Activated CD4-positive, alpha-beta T cell treated with anti-CD3 and anti-CD28 coated beads for 36 hours (primary cell): ENCODE results near the gene ADAM19. TPM values are rescaled to one million over a fixed set of nuclear protein-coding genes. Genes with fewer than 3 reads are reported as not detected.

Experiments used
- ATAC-seq: fragments of 200-7000 bp; cut with Tn5 transposase; one replicate; pipeline ENCODE4 v1.10.0; 2021; ENCODE audit warnings: mild to moderate bottlenecking, moderate library complexity
- CTCF ChIA-PET: fragments of 350-600 bp; sonication (Branson Sonifier 250); formaldehyde crosslinking; loops from one replicate; lab custom pipeline; 2021; ENCODE audit warnings: antibody characterized with exemption; lab: Charles Lee
- POLR2A ChIA-PET: fragments of 350-600 bp; sonication (Branson Sonifier 250); formaldehyde crosslinking; loops from one replicate; lab custom pipeline; 2021; ENCODE audit warnings: antibody characterized with exemption, inconsistent platforms; lab: Charles Lee
- DNase-seq: peaks from one replicate; pipeline ENCODE4 v3.0.0-alpha.2; 2020
- H3K27ac Mint-ChIP-seq: one replicate; pipeline ENCODE4 v1.8.0; 2021; ENCODE audit warnings: mixed read lengths
- H3K27me3 Mint-ChIP-seq: one replicate; pipeline ENCODE4 v1.8.0; 2021; ENCODE audit warnings: mixed read lengths
- H3K36me3 Mint-ChIP-seq: one replicate; pipeline ENCODE4 v1.8.0; 2021; ENCODE audit warnings: low read depth, mixed read lengths
- H3K4me1 Mint-ChIP-seq: one replicate; pipeline ENCODE4 v1.8.0; 2021; ENCODE audit warnings: mixed read lengths
- H3K4me3 Mint-ChIP-seq: one replicate; pipeline ENCODE4 v1.8.0; 2021; ENCODE audit warnings: mild to moderate bottlenecking, moderate library complexity, mixed read lengths
- H3K9me3 Mint-ChIP-seq: one replicate; pipeline ENCODE4 v1.8.0; 2021; ENCODE audit warnings: low read depth, mixed read lengths
- intact Hi-C, 2 experiments: fragments of 100-400 bp; cut with DNase I in 1 of 2; cut with micrococcal nuclease in 1 of 2; formaldehyde crosslinking; loops; one replicate each; pipeline versions ENCODE4 v1.14.2 to v1.15.1; 2022 to 2024; cut with DNase I, micrococcal nuclease
- total RNA-seq, 2 experiments: library from RNA; stranded (reverse); gene quantifications; one replicate each; pipeline ENCODE4 v1.2.3, GENCODE V29; 2021

The ADAM19 gene
- total RNA-seq, 2 experiments from 2014 or later = 63.6 to 69.5 TPM

DNA sequence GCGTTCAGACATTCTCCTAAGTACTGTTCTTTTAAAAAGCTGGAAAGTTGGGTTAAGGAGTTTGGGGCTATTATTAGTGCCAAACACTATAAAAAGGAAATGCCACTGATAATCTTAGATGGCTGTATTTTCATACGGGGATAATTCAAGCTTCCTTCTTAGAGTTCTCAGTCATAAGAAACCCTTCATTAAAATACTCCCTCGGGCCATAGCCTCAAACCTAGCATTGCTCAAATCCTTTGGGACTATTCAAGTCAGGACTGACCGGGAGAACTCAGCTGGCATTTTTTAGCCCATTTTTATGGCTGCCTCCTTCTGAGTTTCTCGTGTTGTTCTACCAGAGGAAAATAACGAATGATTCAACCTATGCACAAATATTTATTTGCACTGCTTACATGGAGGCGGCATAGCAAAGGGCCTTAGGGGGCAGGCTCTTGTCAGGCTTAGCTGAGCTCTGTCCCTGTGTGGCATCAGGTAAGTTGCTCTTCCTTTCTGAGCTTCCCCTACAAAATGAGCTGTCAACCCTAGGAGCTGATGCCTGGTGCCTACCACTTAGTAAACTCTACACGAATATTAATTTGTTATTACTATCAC is 33.5 kb upstream of the ADAM19 start:
- POLR2A ChIA-PET = no interaction called here
- DNase-seq (no peak), ATAC-seq (no peak)
- intact Hi-C loops = loop anchor here (5.0 to 10.0 kb wide), 2 partner anchors 37 to 1656 kb away; partner anchors contain the start of gene UBLCP1 (in 1 of the 2)
- H3K9me3 Mint-ChIP-seq = no peaks in the 10 kb centered on the region
- no peaks in the 10 kb centered on the region for H3K27me3 Mint-ChIP-seq
- H3K27ac Mint-ChIP-seq = no peak overlapping the region
- H3K4me3 Mint-ChIP-seq = no peak overlapping the region
- CTCF ChIA-PET = interaction anchor here (1.0 kb wide), 1 partner anchor 12 kb away, joined by 3 read pairs; no protein-coding TSS in a partner anchor
- H3K36me3 Mint-ChIP-seq = no peaks in the 10 kb centered on the region
- peaks cover 80% of the 10 kb centered on the region for H3K4me1 Mint-ChIP-seq

DNA sequence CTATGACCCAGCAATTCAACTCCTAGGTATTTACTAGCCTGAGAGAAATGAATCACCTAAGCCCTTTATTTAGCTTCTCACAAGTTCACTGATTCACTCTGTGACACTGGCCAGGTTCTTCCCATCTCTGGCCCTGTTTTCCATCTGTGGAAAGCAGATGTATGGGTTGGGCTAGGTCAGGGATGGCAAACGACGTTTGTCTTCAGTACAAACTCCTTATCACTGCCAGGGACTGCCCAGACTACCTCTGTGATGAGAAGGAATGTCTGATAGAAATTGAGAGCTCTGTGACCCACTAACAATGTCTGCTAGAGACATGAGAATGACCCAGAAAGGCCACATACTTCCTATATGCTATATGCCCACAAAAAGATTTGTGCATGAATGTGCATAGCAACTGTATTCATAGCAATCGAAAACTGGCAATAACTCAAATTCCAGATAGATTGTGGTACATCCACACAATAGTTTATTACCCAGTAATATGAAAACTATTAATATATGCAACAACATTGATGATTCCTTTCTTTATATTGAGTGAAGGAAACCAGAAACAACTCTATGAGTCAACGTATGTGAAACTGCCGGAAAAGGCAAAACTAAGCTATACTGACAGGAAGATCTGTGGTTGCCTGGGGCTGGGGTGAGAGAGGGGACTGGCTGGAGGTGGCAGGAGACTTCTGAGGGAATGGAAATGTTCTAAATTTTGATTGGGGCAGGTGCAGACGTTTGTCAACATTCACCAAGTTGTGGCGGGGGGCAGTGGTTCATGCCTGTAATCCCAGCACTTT is 32.0 kb upstream of the ADAM19 start:
- peaks cover 3% of the 10 kb centered on the region for H3K36me3 Mint-ChIP-seq
- peak; percentile 82 for DNase-seq
- ChIA-PET POLR2A (interaction anchor here (0.8 to 1.3 kb wide), 3 partner anchors 13 to 251 kb away, joined by 3 to 5 read pairs (median 4); partner anchors contain the start of gene CLINT1), CTCF (interaction anchor here (1.0 kb wide), 1 partner anchor 11 kb away, joined by 3 read pairs; no protein-coding TSS in a partner anchor)
- H3K9me3 Mint-ChIP-seq = no peaks in the 10 kb centered on the region
- peak overlapping the region; percentile 22 for H3K4me3 Mint-ChIP-seq
- intact Hi-C loops = loop anchor here (1.0 to 10.0 kb wide), 3 partner anchors 13 to 1657 kb away; partner anchors contain the start of gene UBLCP1 (in 1 of the 2)
- peak overlapping the region; percentile 88 for H3K27ac Mint-ChIP-seq
- ATAC-seq = peak; percentile 71
- peaks cover 81% of the 10 kb centered on the region for H3K4me1 Mint-ChIP-seq
- H3K27me3 Mint-ChIP-seq = no peaks in the 10 kb centered on the region

DNA sequence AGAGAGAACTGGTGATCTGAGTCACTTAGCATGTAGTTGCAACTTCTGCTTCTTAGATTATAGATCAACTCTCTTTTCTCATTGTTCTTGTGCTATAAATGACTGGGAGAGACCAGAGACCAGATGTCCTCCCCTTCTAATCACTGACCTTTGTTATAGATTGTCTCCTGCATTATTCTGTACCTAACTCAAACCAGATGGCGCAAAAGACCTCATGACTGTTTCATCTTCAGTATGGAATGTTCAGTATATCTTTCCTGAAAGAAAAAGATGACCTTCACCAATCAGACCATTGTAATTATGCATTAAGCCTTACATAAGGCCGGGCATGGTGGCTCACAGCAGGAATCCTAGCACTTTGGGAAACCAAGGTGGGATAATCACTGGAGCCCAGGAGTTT is 30.5 kb upstream of the ADAM19 start:
- ChIA-PET POLR2A (interaction anchor here (1.1 kb wide), 1 partner anchor 9 kb away, joined by 3 read pairs; no protein-coding TSS in a partner anchor), CTCF (interaction anchor here (0.7 to 0.8 kb wide), 2 partner anchors 8 to 10 kb away, joined by 3 read pairs; no protein-coding TSS in a partner anchor)
- Mint-ChIP-seq H3K9me3 (no peaks in the 10 kb centered on the region), H3K27me3 (no peaks in the 10 kb centered on the region), H3K27ac (peak overlapping the region; percentile 67), H3K4me1 (peaks cover 82% of the 10 kb centered on the region), H3K36me3 (peaks cover 4% of the 10 kb centered on the region), H3K4me3 (no peak overlapping the region)
- DNase-seq (no peak), ATAC-seq (no peak)
- intact Hi-C loops = loop anchor here (5.0 to 10.0 kb wide), 2 partner anchors 34 to 1659 kb away; partner anchors contain the start of gene UBLCP1 (in 1 of the 2)

DNA sequence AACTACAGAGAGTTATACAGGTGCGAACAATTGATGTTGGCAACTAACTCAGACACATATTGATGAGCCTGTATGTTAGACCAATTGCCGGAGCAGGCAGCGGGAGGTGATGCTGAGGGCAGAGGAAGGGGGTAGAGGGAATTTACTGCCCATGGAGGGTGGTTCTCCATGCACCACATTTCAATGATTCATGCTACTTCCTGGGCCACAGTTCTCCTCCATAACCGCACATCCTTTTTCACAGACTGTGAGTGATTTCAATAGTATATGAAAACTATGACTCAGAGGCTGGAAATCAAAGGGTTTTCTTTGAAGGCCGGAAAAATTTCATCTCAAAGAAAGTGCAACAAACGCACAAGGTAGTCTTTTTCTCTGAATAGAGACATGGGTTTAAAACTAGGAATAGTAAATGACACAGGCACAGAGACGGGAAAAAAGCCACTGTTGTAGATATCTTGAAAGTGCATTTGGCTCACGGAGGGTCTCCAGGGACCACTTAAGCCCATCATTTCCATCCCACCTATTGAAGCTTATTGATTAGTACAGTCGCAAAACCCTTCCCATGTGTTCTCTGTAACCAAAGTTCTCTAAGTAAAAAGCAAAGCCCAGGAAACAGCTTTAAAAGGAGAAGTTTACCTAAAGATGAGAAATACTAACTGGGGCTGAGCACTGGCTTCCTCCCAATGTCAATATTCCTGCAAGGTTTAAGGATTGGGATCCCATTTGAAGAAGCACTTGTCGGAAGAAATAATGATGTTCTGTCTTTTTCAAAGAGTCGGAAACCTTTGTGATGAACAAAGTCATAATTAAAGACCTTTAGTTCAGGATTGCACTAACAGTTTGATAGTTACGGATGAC is 28.0 kb upstream of the ADAM19 start:
- Mint-ChIP-seq H3K9me3 (peaks cover 1% of the 10 kb centered on the region), H3K36me3 (peaks cover 6% of the 10 kb centered on the region), H3K27ac (peak overlapping the region; percentile 79), H3K4me1 (peaks cover 88% of the 10 kb centered on the region), H3K27me3 (no peaks in the 10 kb centered on the region), H3K4me3 (peak overlapping the region; percentile 49)
- ATAC-seq (peak; percentile 44), DNase-seq (peak; percentile 78)
- POLR2A ChIA-PET = no interaction called here
- intact Hi-C loops = loop anchor here (1.0 to 10.0 kb wide), 13 partner anchors 21 to 1854 kb away; partner anchors contain the start of genes C5orf52 (in 1 of the 2), CLINT1 (in 1 of the 2), LSM11 (in 1 of the 2) and THG1L (in 1 of the 2)
- CTCF ChIA-PET = interaction anchor here (0.6 kb wide), 1 partner anchor 131 kb away, joined by 3 read pairs; no protein-coding TSS in a partner anchor

GRCh38 chr5:157602505-157602904 is 26.9 kb upstream of the ADAM19 start:
- peaks cover 6% of the 10 kb centered on the region for H3K9me3 Mint-ChIP-seq
- CTCF ChIA-PET = no interaction called here
- peak overlapping the region; percentile 5 for H3K4me3 Mint-ChIP-seq
- intact Hi-C loops = loop anchor here (2.0 to 10.0 kb wide), 12 partner anchors 20 to 1855 kb away; partner anchors contain the start of genes C5orf52 (in 1 of the 2), CLINT1 (in 1 of the 2), LSM11 (in 1 of the 2) and UBLCP1 (in 1 of the 2)
- no peaks in the 10 kb centered on the region for H3K27me3 Mint-ChIP-seq
- ATAC-seq (peak; percentile 67), DNase-seq (peak; percentile 78)
- peaks cover 10% of the 10 kb centered on the region for H3K36me3 Mint-ChIP-seq
- H3K4me1 Mint-ChIP-seq = peaks cover 88% of the 10 kb centered on the region
- peak overlapping the region; percentile 79 for H3K27ac Mint-ChIP-seq
- POLR2A ChIA-PET = no interaction called here

DNA sequence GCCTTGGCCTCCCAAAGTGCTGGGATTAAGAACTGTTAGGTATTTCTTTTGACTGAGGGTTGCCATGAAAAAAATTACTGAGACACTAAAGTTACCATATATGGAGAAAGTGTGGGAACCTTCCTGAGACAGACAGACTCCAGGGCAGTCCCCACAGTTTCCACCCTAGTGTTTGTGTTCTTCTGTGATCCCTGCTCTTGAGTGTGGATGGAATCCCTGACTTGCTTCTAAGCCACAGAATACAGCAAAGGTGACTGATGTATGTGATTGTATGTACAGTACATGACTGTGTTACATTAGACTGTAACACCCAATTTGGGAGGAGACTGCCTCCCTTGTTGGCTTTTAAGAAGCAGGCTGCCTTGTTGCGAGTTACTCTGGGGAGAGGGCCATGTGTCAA is 24.7 kb upstream of the ADAM19 start:
- DNase-seq = peak; percentile 41
- H3K27me3 Mint-ChIP-seq = no peaks in the 10 kb centered on the region
- ChIA-PET POLR2A (interaction anchor here (0.7 kb wide), 1 partner anchor 135 kb away, joined by 7 read pairs; no protein-coding TSS in a partner anchor), CTCF (no interaction called here)
- intact Hi-C loops = loop anchor here (5.0 to 10.0 kb wide), 7 partner anchors 72 to 1857 kb away; partner anchors contain the start of genes C5orf52 (in 1 of the 2), LSM11 (in 1 of the 2) and UBLCP1 (in 1 of the 2)
- no peak overlapping the region for H3K4me3 Mint-ChIP-seq
- peaks cover 6% of the 10 kb centered on the region for H3K9me3 Mint-ChIP-seq
- peaks cover 13% of the 10 kb centered on the region for H3K36me3 Mint-ChIP-seq
- H3K27ac Mint-ChIP-seq = peak overlapping the region; percentile 81
- ATAC-seq = peak; percentile 7
- peaks cover 95% of the 10 kb centered on the region for H3K4me1 Mint-ChIP-seq

DNA sequence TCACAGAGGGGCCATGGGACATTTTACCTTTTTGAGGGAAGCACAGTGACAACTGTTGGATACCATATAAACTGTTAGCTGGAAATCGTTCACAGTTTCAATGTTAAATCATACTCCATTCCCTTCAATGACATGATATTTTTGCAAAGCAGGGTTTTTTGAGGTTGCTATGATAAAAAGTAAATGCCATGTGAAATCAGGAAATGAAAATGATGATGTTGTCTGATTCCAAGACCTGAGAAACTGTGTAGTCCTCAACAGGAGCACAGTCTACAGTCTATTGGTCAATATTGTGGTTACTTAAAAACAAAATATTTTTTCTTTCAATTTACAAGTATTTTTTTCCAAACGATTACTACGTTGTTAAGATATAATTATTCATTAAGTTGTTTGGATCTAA is 24.0 kb upstream of the ADAM19 start:
- peaks cover 13% of the 10 kb centered on the region for H3K36me3 Mint-ChIP-seq
- ATAC-seq (no peak), DNase-seq (no peak)
- H3K27ac Mint-ChIP-seq = peak overlapping the region; percentile 38
- H3K4me1 Mint-ChIP-seq = peaks cover 96% of the 10 kb centered on the region
- POLR2A ChIA-PET = no interaction called here
- CTCF ChIA-PET = no interaction called here
- peaks cover 6% of the 10 kb centered on the region for H3K9me3 Mint-ChIP-seq
- intact Hi-C loops = loop anchor here in 1 of 2 experiments (5.0 to 10.0 kb wide), 3 partner anchors 133 to 445 kb away; partner anchors contain the start of gene THG1L
- H3K4me3 Mint-ChIP-seq = no peak overlapping the region
- H3K27me3 Mint-ChIP-seq = no peaks in the 10 kb centered on the region

DNA sequence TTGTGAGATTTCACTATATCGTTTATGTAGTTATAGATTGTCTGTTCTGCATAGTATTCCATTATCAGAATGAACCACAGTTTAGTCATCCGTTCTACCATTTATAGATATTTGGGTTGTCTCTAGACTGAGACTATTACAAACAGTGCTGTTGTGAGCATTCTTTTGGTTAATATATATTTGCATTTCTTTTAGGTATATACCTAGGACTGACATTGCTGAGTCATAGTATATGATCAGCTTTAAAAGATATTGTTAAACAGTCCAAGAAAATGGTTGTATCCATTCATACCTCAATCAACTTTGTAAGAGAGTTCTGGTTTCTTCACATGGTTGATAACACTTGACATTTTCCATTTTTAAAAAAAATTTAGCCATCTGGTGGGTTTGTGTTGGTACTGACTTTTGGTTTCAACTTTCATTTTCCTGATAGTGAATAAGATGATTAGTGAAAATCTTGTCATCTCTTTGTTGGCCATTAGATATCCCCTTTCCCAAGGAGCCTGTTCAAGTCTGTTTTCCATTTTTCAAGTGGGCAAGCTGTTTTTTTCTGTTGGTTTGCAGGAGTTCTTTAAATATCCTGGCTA is 22.9 kb upstream of the ADAM19 start:
- H3K27me3 Mint-ChIP-seq = no peaks in the 10 kb centered on the region
- peak overlapping the region; percentile 38 for H3K27ac Mint-ChIP-seq
- CTCF ChIA-PET = interaction anchor here (0.9 kb wide), 1 partner anchor 13 kb away, joined by 4 read pairs; no protein-coding TSS in a partner anchor
- H3K36me3 Mint-ChIP-seq = peaks cover 10% of the 10 kb centered on the region
- POLR2A ChIA-PET = no interaction called here
- DNase-seq = no peak
- no peak for ATAC-seq
- intact Hi-C loops = loop anchor here in 1 of 2 experiments (5.0 to 10.0 kb wide), 3 partner anchors 134 to 444 kb away; partner anchors contain the start of gene THG1L
- H3K4me3 Mint-ChIP-seq = no peak overlapping the region
- peaks cover 95% of the 10 kb centered on the region for H3K4me1 Mint-ChIP-seq
- H3K9me3 Mint-ChIP-seq = peaks cover 6% of the 10 kb centered on the region

DNA sequence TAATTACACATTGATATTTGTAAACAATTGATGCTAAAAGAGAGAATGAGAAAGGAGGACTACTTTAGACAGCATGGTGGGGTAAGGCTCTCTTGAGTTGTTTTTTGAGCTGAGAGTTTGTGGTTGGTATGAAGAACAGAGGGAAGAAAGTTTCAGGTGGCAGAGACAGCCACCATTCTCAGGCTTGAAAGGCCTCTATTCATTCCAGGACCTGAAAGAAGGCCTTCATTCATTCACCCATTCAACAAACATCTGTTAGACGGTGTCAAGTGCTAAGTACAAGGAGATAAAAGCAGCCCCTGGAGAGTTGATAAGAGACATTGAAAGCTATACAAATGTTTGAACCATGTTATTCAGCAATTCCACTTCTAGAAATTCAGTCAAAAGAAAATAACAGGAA is 21.7 kb upstream of the ADAM19 start:
- ChIA-PET CTCF (interaction anchor here (0.7 to 1.7 kb wide), 10 partner anchors 8 to 244 kb away, joined by 3 to 7 read pairs (median 4); partner anchors contain the start of gene LSM11), POLR2A (interaction anchor here (0.6 to 1.2 kb wide), 5 partner anchors 9 to 1728 kb away, joined by 3 to 8 read pairs (median 3); no protein-coding TSS in a partner anchor)
- intact Hi-C loops = loop anchor here in 1 of 2 experiments (1.0 to 10.0 kb wide), 4 partner anchors 15 to 442 kb away; partner anchors contain the start of gene THG1L
- H3K27me3 Mint-ChIP-seq = no peaks in the 10 kb centered on the region
- ATAC-seq (peak; percentile 27), DNase-seq (peak; percentile 40)
- peaks cover 95% of the 10 kb centered on the region for H3K4me1 Mint-ChIP-seq
- H3K9me3 Mint-ChIP-seq = peaks cover 6% of the 10 kb centered on the region
- peak overlapping the region; percentile 90 for H3K27ac Mint-ChIP-seq
- H3K4me3 Mint-ChIP-seq = peak overlapping the region; percentile 1
- peaks cover 10% of the 10 kb centered on the region for H3K36me3 Mint-ChIP-seq
